ENCODE measurements around the gene ADH4. TPM values are rescaled to one million over a fixed set of nuclear protein-coding genes. Genes with fewer than 3 reads are reported as not detected.
"Not testable (repeated sequence)": the region's sequence is repeated elsewhere in the genome, so short reads cannot be mapped to it uniquely, and the experiment has no call there.

Gene ADH4
- total RNA-seq, 1 donor from 2014 or later: 3.7 TPM

DNA sequence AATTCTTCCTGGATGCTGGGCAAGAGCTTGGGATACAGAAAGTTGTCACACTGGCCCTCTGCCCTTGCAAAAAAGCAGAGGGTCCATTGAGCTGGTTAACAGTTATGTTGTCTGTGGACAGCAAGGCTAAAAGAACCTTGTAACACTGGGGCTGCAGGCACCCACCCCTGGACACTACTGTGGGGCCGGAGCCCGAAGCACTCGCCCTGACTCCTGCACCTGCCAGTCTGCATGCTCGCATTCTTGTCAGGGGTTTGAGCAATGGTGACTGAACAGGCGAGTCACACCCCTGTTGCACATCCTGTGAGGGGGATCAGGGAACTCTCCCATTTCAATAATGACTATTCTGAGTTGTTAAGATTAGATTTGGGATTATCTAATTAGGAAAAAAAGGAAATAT lies 23.6 kb downstream of the ADH4 start:
- no peaks in the 10 kb centered on the region for H3K36me3 Mint-ChIP-seq
- no peaks in the 10 kb centered on the region for H3K4me1 Mint-ChIP-seq (ENCODE audit: unreplicated experiment)
- H3K27ac Mint-ChIP-seq: no peak overlapping the region
- TF ChIP-seq, protein P1, sequence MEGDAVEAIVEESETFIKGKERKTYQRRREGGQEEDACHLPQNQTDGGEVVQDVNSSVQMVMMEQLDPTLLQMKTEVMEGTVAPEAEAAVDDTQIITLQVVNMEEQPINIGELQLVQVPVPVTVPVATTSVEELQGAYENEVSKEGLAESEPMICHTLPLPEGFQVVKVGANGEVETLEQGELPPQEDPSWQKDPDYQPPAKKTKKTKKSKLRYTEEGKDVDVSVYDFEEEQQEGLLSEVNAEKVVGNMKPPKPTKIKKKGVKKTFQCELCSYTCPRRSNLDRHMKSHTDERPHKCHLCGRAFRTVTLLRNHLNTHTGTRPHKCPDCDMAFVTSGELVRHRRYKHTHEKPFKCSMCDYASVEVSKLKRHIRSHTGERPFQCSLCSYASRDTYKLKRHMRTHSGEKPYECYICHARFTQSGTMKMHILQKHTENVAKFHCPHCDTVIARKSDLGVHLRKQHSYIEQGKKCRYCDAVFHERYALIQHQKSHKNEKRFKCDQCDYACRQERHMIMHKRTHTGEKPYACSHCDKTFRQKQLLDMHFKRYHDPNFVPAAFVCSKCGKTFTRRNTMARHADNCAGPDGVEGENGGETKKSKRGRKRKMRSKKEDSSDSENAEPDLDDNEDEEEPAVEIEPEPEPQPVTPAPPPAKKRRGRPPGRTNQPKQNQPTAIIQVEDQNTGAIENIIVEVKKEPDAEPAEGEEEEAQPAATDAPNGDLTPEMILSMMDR (conservative IDR thresholded peaks at IDR 0.05): no peak
- H3K9me3 Mint-ChIP-seq: peaks cover 8% of the 10 kb centered on the region
- DNase-seq (ENCODE audit: extremely low spot score, unreplicated experiment): no peak
- no peak overlapping the region for H3K4me3 Mint-ChIP-seq
- no peaks in the 10 kb centered on the region for H3K27me3 Mint-ChIP-seq

DNA sequence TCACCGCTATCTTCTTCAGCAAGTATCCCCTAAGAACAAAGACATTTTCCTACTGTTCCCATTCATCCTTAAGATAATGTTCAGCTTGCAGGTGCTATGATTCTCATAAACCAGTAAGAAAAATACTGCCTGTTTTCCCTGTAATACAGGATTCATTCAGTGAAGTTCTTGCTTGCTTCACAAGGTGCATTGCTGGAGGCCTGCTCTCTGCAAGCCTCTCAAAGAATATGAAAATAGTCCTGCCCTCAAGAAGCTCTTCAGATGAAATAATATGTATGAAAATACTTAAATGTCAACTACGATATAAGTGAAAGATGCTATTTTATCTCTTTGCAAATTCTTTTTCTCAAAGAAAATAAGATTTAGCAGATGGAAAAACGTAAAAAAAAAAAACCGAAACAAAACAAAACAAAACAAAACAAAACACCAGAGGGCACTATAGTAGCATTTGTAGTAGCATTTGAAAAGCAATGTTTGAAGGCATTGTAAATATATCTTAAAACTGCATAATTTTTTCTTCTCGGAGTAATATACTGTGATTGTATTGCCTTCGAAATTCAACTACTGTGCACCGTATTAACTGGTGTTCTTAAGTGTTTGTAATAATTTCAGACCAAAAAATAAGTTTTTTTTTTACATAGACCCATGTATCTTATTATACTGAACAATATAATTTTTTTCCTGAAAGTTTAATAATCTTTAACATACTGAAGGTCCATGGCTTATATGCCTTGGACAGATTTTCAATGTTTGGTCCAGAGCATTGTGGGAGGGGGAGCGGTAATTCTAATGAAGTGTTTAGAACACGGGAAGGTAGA lies 26.0 kb downstream of the ADH4 start:
- Mint-ChIP-seq H3K36me3 (no peaks in the 10 kb centered on the region), H3K27ac (no peak overlapping the region), H3K4me3 (no peak overlapping the region), H3K27me3 (no peaks in the 10 kb centered on the region), H3K4me1 (ENCODE audit: unreplicated experiment) (no peaks in the 10 kb centered on the region), H3K9me3 (peaks cover 8% of the 10 kb centered on the region)
- no peak for DNase-seq (ENCODE audit: extremely low spot score, unreplicated experiment)
- TF ChIP-seq, protein P1 (conservative IDR thresholded peaks at IDR 0.05): peak; percentile 60

DNA sequence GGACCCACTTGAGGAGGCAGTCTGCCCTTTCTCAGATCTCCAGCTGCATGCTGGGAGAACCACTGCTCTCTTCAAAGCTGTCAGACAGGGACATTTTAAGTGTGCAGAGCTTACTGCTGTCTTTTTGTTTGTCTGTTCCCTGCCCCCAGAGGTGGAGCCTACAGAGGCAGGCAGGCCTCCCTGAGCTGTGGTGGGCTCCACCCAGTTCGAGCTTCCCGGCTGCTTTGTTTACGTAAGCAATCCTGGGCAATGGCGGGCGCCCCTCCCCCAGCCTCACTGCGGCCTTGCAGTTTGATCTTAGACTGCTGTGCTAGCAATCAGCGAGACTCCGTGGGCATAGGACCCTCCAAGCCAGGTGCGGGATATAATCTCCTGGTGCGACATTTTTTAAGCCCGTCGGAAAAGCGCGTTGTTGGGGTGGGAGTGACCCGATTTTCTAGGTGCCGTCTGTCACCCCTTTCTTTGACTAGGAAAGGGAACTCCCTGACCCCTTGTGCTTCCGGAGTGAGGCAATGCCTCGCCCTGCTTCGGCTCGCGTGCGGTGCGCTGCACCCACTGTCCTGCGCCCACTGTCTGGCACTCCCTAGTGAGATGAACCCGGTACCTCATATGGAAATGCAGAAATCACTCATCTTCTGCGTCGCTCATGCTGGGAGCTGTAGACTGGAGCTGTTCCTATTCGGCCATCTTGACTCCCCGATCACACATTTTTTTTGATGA lies 26.8 kb downstream of the ADH4 start:
- H3K4me3 Mint-ChIP-seq; H3K27me3 Mint-ChIP-seq; DNase-seq (ENCODE audit: extremely low spot score, unreplicated experiment); H3K9me3 Mint-ChIP-seq; H3K4me1 Mint-ChIP-seq (ENCODE audit: unreplicated experiment); H3K27ac Mint-ChIP-seq; H3K36me3 Mint-ChIP-seq: not testable (repeated sequence)

DNA sequence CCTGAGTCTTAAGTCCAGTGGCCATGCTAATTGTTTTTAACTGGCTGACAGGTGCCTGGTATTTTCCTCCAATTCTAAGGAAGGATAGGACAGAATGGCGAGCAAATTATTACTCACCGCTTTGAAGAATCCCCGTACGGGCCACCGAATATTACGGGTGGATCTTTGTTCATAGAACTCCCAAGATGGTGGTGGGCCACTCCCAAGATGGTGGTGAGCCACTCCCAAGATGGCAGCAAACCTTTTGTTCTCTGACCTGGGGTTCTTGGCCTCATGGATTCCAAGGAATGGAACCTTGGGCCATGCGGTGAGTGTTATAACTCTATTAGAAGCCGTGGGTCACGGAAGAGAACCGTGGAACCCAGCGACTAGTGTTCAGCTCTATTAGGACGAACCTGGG lies 34.8 kb downstream of the ADH4 start:
- H3K9me3 Mint-ChIP-seq; H3K4me3 Mint-ChIP-seq; H3K27ac Mint-ChIP-seq; DNase-seq (ENCODE audit: extremely low spot score, unreplicated experiment); H3K36me3 Mint-ChIP-seq; H3K4me1 Mint-ChIP-seq (ENCODE audit: unreplicated experiment); H3K27me3 Mint-ChIP-seq: not testable (repeated sequence)

DNA sequence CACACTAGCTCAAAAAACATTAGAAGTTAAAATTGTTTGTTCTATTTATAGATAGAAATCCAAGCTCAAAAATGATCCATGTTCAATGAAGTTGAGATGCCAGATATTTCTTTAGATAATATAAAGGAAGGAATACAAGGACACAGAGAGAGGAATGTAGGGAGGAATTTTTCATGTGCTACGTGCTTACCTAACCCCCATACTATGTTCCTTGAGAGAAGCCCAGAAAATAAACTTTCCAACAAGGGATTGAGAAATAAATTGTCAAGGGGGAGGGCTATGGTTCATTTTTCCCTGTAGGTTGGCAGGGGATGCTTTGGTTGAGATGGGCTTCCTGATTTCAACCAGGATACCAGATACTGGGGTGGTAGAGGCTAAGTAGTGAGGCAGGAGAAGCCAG lies 39.9 kb downstream of the ADH4 start:
- H3K36me3 Mint-ChIP-seq: peaks cover 7% of the 10 kb centered on the region
- TF ChIP-seq, protein P1 (conservative IDR thresholded peaks at IDR 0.05): no peak
- H3K27ac Mint-ChIP-seq: no peak overlapping the region
- no peaks in the 10 kb centered on the region for H3K4me1 Mint-ChIP-seq (ENCODE audit: unreplicated experiment)
- DNase-seq (ENCODE audit: extremely low spot score, unreplicated experiment): no peak
- H3K9me3 Mint-ChIP-seq: no peaks in the 10 kb centered on the region
- H3K4me3 Mint-ChIP-seq: no peak overlapping the region
- H3K27me3 Mint-ChIP-seq: no peaks in the 10 kb centered on the region

DNA sequence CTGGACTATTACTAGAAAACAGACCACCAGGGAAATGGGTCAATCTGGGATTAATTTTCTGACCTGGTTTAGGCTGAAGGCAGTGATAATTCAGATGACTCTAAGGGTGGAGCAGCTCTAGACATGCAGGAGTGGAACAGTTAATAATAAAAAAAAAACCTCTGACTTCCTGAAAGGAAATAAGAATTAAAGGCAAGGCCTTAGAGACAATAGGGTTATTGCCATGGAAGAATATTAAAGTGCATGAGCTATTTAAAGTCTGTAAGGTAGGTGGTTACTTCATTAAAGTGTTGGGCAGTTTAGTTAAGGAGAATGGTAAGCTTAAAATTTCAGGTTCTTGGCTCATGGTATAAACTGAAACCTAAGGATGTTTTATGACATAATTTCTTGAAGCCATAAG lies 40.9 kb downstream of the ADH4 start:
- Mint-ChIP-seq H3K4me1 (ENCODE audit: unreplicated experiment) (no peaks in the 10 kb centered on the region), H3K9me3 (no peaks in the 10 kb centered on the region), H3K36me3 (peaks cover 7% of the 10 kb centered on the region), H3K27ac (no peak overlapping the region), H3K4me3 (no peak overlapping the region), H3K27me3 (no peaks in the 10 kb centered on the region)
- TF ChIP-seq, protein P1 (conservative IDR thresholded peaks at IDR 0.05): no peak
- DNase-seq (ENCODE audit: extremely low spot score, unreplicated experiment): no peak

Measured in type B pancreatic cell (in vitro differentiated cells).